Activated CD8-positive, alpha-beta memory T cell treated with anti-CD3 and anti-CD28 coated beads, Interleukin-2, amount 50 U/mL, for 1 hour (primary cell): ENCODE data around the gene PCNX1.

ENCODE experiments used
- DNase-seq: peaks from one replicate; pipeline ENCODE4 v3.0.0-alpha.2; 2020; ENCODE audit errors: extremely low read depth

The PCNX1 gene

DNA sequence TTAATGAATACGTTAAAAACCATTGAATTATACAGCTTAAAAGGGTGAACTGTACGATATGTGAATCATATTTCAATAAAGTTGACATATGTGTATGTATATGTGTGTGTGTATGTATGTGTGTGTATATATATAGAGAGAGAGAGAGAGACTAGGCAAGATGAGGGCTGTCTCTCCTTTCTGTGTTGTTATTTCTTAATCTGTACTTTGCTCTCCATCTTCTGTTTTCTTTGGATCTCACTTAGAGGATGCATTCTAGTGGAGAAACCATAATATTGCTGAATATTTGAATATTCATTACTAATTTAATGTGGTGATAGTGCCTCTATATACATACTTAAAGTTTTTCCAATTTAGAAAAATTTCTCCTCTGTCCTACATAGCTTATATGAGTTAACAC, 50.5 kb downstream of the PCNX1 start:
- DNase-seq = no peak

DNA sequence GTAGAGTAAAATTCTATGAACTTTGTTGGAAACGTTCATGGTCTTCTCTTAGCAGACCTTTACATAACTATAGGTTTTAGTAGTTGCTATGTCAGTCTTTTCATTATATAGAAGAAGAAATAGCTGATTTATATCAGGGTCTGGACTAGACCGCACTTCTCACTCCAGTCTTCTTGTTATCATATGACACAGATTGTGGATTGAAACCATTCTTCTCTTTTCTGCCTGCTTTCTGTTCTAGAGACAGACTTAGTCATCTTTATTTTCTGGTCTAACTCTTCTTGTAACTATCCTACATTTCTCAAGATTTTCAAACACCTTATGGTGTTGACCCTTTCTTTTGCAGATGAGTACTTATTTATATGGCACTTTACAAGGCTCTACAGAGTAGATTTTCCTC, 55.7 kb downstream of the PCNX1 start:
- DNase-seq = no peak

DNA sequence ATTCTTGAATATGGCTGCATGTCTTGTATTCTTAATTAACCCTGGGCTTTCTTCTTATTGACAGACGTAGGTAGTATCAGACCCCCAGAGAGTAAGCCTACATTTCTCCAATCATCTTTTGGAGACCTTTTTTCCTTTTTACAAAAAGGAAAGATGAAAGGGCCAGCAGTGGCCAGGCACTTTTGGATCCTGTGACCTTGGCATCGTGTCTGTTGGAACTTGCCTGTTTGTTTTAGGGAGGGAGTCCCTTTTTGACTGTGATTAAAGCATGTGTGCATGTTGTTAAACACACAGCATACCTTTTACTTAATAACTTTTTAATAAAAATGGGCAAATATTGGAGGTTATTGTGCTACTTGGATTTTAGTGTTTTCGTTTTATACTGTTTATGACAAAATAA, 57.2 kb downstream of the PCNX1 start:
- no peak for DNase-seq

DNA sequence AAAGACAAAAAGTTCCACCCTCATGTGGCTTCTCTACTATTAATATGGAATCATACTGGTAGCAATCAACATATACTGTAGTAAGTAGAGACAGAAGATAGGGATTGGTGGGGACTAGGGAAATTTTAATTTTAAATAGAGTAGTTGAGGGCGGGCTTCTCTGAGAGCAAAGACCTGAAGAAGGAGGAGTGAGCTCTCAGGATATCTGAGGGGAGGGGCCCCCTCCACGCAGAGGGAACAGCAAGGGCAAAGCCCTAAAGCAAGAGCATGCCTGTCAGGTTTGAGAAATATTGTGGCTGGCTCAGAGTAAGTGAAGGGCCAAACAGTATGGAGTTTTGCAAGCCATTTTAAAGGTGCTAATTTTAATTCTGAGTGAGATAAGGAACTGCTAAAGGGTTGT, 64.3 kb downstream of the PCNX1 start:
- DNase-seq = no peak

DNA sequence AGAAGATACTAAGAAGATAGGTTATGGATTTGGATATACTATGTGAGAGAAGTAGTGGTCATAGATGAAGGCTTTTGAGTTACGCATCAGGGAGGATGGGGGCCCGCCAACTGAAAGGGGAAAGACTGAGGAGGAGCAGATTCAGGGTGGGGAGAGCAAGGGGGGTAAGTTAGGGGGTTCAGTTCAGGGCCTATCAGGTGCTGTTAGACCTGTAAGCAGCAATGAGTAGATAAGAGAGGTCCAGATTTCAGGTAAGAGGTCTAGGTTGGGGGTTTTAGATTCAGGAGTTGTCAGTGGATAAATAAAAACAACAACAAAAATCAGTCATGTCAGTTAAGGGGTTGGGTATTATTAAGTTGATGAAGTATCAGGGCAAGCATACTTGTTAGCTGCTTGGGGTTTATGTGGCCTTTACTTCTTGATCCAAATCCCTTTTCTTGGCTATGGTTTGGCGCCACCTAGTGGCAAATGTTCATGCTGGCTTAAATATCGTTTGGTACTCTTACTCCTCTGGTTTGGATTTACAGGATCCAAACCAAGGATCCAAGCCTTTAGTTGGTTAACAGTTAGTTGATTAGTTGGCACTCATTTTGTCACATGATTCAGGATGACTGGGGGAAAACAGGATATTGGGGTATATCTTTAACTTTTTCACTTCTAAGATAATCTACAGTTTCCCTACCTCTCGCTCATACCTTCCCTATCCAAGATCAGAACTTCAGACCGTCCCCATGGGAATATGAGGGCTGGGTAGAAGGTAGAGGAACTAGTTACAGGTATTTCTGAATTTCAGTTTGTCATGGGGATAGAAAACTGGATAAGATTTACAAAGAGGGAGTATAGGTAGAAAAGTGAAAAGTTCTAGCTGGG, 65.1 kb downstream of the PCNX1 start:
- DNase-seq = peak; percentile 62

DNA sequence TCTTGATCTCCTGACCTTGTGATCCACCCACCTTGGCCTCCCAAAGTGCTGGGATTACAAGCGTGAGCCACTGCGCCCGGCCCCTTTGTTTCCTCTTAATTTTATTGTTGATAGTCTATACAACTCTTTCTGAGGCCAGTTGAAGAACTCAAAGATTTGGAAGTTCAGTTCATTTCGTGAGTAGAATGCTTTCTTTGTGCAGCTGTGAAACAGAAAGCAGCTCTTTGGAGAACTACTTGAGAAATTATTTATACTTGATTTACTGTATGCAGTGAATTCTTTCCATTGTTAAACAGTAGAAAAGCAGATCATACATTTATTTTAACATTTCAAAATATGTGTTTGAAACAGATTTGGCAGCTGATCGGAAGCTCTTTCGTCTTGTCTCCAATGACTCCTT, 69.3 kb downstream of the PCNX1 start:
- DNase-seq = no peak

DNA sequence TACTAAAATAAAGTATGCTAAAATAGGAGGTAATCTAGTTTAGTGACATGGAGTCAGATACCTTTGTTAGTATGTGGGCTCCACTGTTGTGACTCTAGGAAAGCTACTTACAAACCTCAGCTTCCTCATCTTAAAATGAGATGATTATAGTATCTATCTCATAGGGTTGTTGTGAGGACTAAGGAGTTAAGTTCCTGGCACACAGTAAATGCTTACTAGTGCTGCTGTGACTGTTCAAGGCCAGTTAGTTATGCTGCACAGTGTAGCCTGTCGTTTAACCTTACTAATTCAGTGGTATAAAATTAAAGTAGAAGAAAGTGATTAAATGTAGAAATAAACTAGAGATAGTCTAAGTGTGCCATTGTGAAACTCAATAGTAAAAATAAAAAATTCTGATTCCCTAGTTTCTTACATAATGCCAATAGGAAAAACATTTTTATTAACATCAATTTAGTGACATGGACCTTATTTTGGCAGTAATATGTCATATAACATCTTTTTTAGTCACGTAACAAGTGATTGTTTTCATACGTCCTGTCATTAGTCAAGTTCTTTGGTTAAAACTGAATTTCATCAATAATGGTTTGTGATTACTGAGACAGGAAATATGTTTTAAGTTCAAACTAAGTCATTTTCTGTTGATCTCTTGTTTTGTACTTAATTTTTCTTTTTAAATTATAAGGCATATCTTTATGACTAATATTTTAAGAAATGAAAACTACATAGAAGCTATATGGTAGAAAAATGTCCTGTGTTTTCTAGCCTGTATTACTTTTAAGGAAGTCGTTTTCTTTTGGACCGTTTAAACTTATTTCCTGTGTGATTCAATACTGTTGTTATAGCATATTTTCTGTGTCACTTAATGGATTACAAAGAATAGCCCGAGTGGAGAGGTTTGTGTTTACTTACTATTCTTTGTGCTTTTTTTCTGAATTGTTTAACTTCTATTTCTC, 74.0 kb downstream of the PCNX1 start:
- DNase-seq = no peak

DNA sequence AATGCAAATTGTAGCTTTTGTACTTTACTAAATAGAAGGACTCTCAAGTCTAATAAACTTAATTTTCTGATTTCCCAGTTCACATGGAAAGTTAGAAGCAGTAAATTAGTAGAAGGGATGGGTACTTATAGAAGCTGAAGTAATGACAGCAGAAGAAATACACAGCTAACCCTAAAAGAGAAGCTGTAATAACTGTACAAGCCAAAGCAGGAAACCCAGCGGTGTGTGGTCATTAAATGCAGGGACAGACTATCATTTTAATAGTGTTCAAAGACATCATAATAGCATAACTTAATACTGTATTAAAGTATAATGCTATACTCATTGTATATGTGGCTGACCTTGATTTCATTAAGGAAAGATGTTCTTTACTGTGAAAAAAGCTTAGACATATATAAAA, 74.9 kb downstream of the PCNX1 start:
- no peak for DNase-seq

DNA sequence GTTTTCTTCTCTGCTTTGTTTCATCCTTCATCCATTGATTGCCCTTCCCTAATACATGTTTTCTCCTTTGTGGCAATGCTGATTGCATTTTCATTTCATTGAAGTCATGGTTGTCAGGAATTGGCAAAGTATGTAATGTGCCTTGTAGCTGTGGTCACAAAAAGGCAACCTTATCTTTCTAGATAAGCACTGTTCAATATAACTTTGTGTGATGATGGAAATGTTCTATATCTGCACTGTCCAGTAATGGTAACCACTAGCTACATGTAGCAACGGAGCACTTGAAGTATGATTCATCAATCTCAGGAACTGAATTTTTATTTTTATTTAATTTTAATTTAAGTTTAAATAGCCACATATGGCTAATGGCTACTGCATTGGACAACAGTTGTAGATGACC, 79.8 kb downstream of the PCNX1 start:
- DNase-seq = no peak

DNA sequence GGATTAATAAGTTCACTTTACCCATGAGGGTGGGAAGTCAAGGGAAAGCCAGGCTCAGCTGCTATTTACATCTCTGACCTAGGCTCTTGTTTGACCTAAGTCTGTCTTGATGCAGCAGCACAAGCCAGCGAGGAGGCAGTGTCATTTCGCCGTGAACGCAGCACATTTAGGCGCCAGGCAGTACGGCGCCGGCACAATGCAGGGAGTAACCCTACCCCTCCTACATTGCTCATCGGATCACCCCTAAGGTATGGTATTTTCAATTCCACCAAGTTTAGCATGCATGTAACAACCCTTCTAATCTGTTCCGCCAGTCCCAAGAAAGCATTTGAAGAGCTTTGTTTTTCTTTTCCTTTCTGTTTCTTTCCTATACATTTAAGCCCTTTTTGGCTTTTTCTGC, 81.2 kb downstream of the PCNX1 start:
- no peak for DNase-seq

DNA sequence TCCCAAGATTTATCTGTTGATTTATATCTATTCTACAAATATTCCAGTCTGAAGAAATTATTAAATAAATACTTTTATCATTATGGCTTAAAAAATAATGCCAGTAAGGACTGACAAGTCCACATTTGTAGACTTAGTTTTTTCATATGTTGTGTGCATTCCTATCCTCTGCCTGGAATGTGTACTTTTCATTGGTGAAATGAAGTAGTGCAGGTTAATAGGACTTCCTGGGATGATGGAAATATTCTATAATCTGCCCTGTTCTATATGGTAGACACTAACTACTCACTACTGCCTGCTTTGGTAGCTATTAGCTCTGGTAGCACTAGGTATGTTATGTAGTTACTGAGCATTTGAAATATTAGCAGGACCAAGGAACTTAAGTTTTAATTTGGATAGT, 86.7 kb downstream of the PCNX1 start:
- DNase-seq = no peak

DNA sequence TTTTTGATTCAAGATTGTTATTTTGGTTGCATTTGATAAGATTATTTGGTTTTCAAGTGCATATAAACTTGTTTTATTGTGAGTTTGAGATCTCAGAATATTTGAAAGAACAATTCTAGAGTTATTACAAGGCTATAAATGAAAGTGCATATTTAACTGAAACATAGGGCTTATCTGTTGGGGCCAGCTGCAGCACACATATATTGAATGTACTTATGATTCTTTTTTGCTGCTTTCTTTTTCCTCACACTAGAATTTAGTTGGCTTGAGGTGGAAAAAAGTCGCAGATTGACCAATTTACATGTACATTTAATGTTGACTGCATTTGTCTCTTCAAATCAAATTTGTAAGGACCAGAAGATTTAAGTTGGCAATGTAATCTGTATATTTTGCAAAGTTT, 88.0 kb downstream of the PCNX1 start:
- DNase-seq = no peak

DNA sequence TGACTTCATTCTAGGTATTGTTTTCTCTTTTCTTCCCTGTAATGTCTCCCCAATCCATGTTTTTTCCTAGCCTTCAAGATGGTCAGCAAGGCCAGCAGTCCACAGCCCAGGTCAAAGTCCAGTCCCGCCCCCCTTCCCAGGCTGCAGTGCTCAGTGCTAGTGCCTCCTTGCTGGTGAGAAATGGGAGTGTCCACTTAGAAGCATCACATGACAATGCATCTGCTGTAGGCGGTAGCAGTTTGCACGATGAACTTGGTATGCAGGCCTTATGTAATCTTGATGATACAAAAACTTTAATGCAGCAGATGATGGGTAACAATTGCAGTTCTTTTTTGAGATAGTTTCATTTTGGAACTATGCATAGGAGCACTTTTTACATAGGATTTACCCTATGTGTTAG, 88.4 kb downstream of the PCNX1 start:
- no peak for DNase-seq

DNA sequence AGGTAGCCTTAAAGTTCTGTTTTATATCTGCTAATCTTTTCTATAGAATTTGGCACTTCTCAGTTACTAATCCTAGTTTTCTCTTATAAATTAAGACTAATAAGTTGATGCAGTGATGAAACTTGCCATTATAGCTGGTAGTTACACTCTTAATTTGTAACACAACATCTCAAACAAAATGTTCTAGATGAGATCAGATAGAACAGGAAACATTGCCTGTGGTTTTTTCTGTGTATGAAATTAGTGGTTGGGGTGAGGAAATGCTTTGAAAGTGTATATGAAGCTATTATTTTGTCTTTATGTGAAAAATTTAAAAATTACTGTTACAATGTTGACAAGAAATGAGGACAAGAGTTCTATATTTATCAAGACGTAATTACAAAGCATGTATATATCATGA, 91.9 kb downstream of the PCNX1 start:
- no peak for DNase-seq

DNA sequence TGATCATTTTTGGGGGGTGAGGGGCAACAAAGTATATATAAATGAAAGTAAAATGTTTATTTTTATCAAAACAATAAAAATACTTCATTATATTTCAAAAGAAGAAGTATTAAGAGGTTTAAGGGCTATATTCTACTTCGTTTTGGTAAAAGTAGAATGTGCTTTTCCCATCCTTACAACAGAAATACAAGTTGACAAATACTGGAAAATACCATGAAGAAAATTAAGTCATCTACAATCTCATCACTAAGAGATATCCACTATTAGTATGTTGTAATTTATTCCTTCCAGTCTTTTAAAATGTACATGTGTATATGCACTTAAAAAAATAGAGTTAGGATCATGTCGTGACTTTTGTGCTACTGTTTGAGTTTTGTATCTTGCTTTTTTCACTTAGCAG, 92.8 kb downstream of the PCNX1 start:
- DNase-seq = no peak

DNA sequence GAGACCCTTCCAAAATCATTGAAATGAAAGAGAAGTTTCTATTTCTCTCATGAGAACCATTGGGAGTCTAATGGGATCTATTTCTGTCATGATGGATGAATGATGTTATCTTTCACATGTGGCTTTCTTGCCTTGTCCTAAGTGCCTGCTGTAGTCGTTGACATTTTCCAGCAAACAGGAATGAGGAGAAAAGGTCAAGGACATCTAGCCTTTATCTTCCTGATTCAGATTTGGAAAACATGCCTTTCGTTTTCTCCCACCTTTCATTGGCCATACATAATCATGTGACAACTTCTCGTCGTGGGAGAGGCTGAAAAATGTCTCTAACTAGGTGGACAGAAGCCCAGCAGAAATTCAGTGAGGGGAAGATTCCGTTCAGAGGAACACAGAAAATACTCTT, 94.5 kb downstream of the PCNX1 start:
- no peak for DNase-seq

DNA sequence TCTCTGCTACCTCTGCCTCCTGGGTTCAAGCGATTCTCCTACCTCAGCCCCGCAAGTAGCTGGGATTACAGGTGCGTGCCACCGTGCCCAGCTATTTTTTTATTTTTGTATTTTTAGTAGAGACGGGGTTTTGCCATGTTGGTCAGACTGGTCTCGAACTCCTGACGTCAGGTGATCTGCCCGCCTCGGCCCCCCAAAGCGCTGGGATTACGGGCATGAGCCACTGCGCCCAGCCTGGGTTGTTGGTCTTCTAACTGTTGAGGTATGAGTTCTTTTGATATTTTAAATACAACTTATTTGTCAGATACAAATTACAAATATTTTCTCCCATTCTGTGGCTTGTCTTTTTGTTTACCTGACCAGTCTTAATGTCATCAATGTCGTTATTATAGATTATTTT, 95.9 kb downstream of the PCNX1 start:
- DNase-seq = no peak

DNA sequence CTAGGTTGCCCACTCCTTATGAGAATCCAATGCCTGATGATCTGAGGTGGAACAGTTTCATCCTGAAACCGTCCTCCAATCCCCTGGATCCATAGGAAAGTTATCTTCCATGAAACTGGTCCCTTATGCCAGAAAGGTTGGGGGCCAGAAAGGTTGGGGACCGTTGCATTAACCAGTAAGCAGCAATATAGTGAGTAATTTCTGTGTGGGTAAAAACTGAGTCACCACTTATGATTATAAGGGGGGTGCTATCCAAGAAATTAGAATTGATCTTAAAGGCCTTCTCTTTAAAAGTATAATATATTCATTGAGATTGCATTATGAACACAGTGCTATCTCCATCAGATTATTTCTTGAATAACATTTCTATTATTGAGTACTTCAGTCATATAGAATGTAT, 97.2 kb downstream of the PCNX1 start:
- no peak for DNase-seq

DNA sequence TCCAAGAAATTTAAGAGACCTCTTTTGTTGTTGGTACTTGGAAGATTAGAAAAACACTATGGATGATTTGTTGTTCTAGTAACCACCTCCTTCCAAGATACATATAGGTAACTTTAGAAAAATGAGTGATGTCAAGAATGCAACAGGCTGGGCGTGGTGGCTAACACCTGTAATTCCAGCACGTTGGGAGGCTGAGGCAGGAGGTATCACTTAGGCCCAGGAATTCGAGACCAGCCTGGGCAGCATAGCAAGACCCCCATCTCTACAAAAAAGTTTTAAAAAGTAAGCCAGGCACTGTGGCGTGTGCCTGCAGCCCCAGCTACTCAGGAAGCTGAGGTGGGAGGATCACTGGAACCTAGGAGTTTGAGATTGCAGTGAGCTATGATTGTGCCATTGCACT, 97.8 kb downstream of the PCNX1 start:
- no peak for DNase-seq

DNA sequence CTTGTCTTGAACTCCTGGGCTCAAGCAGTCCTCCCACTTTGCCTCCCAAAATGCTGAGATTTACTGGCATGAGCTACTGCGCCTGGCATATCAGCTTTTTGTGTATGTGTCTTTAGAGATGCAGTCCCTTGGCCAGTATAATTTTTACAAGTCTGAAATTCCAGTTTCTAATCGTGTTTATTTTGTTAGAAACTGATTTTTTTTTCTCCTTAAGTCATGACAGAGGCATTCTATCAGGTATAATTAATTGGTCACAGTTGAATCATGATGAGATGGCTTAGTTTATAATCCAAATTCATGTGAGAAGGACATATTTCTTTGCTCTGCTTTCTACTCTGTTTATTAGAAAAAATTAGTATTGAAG, 98.9 kb downstream of the PCNX1 start:
- DNase-seq = no peak

DNA sequence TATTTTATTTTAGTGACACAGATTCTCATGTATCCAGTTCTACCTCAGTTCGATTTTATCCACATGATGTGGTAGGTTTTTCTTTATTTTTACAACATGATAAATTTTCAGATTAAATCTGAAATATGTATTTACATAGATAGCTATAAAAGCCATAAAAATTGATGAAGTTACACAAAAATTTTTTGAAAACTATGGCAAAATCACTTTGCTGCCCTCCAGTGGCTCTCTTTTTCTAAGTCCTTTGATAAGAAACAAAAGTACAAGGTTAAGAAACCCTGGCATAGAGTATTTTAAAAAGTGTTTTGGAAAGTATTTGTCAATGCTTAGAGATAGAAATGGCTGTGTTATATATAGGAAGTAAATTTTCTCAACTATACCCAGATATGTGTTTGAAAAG, 104.2 kb downstream of the PCNX1 start:
- no peak for DNase-seq

DNA sequence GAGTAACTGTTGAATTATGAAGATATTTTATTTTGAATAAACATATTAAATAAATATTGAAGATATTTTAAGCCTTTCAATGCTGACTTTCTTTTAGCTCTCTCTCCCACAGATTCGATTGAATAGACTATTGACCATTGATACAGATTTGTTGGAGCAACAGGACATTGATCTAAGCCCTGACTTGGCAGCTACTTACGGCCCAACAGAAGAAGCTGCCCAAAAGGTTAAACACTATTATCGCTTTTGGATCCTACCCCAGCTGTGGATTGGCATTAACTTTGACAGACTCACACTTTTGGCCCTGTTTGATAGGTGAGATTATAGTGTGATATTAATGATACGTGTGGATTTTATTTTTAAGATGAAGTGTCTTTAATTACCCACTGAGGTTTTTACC, 105.6 kb downstream of the PCNX1 start:
- DNase-seq = no peak

DNA sequence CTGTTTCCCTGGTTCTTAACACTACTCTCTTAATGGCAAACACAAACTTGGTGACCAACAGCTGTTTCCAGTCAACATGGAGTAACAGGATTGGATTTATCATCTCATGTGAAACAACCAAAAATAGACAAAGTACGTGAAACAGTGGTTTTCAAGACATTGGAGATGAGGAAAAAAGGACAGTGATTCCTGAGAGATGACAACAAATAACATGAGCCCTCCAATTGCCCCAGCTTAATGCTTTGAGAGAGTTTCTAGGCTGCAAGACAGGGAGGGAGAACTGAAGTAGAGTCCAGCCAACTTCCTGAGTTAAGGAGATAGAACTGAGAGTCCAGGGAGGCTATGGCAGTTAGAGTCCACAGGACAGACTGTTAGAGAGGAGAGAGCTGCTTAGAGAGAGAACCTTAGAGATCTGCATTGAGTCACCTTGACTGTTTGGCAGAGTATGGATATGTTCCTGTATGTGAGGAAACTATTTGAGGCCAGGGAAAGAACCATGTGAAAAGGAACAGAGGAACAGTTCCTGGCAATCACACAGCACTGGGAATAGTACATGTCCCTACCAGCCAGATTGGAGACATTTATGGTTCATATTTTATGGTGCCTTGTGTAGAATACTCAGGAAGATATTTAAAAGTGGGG, 106.4 kb downstream of the PCNX1 start:
- no peak for DNase-seq
